ENCODE results near the gene FBXW2. TPM values are rescaled to one million over a fixed set of nuclear protein-coding genes. Genes with fewer than 3 reads are reported as not detected.

Gene FBXW2
- total and polyA plus RNA-seq, 12 donors, result 9.2 to 86.8 (median 48.0) TPM

DNA sequence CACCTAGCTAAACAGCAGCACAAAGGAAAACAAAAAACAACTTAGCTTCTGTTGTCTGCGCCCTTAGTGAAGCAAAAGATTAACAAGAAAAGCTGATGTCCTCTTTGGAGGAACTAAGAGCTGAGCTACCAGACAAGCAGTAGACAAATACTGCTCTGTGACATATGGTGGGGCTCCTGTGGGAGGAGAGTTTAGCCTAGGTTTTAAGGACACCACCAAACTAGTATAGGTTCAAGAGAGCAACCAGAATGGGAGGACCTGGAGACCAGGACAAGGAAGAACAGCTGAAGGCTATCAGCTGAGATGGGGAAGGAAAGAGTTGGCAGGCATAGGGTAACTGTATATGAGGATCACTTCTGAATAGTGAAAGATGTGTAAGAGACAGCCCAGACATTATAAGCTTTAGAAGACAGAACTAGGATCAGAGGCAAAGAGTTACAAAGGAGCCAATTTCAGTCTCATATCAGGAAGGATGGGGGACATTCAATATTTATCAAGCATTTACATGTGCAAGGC is 27.2 kb downstream of the FBXW2 start:
- Histone ChIP-seq H3K9me3 (replicated peaks in 1 of 3) (no peaks in the 10 kb centered on the region), H3K4me1 (replicated peaks in 1 of 2) (peaks cover 8 to 11% of the 10 kb centered on the region in 2 donors), H3K27me3 (no peaks in the 10 kb centered on the region), H3K27ac (no peak overlapping the region), H3K4me3 (no peak overlapping the region), H3K36me3 (replicated peaks in 1 of 2) (peaks cover 0 to 76% of the 10 kb centered on the region in 2 donors)
- no peak for DNase-seq
- 96 to 100% (median 98%) methylated on average over 1 of the region's 1 CpG for WGBS, 4 donors
- intact Hi-C loops (cut with DNase I), result loop anchor here in 1 of 2 donors (10.0 kb wide), 1 partner anchor 289 kb away; the partner anchor contains the start of gene C5
- no peak for TF ChIP-seq POLR2A (IDR thresholded peaks at IDR 0.05)
- TF ChIP-seq, protein P1, sequence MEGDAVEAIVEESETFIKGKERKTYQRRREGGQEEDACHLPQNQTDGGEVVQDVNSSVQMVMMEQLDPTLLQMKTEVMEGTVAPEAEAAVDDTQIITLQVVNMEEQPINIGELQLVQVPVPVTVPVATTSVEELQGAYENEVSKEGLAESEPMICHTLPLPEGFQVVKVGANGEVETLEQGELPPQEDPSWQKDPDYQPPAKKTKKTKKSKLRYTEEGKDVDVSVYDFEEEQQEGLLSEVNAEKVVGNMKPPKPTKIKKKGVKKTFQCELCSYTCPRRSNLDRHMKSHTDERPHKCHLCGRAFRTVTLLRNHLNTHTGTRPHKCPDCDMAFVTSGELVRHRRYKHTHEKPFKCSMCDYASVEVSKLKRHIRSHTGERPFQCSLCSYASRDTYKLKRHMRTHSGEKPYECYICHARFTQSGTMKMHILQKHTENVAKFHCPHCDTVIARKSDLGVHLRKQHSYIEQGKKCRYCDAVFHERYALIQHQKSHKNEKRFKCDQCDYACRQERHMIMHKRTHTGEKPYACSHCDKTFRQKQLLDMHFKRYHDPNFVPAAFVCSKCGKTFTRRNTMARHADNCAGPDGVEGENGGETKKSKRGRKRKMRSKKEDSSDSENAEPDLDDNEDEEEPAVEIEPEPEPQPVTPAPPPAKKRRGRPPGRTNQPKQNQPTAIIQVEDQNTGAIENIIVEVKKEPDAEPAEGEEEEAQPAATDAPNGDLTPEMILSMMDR (IDR thresholded peaks at IDR 0.05), result no peak

DNA sequence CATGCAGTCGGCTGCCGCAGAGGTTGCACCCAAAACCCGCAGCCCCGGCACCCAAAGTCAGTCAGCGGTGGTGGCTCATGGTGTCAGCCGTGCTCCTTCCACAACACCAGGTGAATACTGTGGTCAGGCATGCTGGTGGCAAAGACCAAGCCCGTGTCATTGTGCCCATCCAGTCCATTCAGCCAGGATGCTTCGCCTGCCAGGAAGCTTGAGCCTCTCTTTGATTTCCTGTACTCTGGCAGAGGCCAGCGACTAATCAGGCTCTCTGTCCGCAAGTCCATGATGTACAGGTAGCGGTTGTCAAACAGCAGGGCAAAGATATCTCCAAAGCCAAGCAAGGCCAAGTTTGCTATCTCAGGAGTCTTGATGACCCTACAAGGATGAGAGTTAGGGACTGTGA is 28.7 kb downstream of the FBXW2 start:
- no peak overlapping the region for H3K4me3 ChIP-seq
- no peaks in the 10 kb centered on the region for H3K27me3 ChIP-seq
- H3K36me3 ChIP-seq (replicated peaks in 1 of 2), result peaks cover 0 to 63% of the 10 kb centered on the region in 2 donors
- H3K27ac ChIP-seq, result no peak overlapping the region
- intact Hi-C loops (cut with DNase I), result loop anchor here in 1 of 2 donors (10.0 kb wide), 1 partner anchor 290 kb away; the partner anchor contains the start of gene C5
- H3K4me1 ChIP-seq (replicated peaks in 1 of 2), result peaks cover 7 to 11% of the 10 kb centered on the region in 2 donors
- H3K9me3 ChIP-seq (replicated peaks in 1 of 3), result no peaks in the 10 kb centered on the region
- DNase-seq, result no peak
- 91 to 97% (median 93%) methylated on average over 5 to 11 of the region's 11 CpGs for WGBS, 4 donors
- TF ChIP-seq POLR2A (IDR thresholded peaks at IDR 0.05), result no peak
- TF ChIP-seq, protein P1 (IDR thresholded peaks at IDR 0.05), result no peak

DNA sequence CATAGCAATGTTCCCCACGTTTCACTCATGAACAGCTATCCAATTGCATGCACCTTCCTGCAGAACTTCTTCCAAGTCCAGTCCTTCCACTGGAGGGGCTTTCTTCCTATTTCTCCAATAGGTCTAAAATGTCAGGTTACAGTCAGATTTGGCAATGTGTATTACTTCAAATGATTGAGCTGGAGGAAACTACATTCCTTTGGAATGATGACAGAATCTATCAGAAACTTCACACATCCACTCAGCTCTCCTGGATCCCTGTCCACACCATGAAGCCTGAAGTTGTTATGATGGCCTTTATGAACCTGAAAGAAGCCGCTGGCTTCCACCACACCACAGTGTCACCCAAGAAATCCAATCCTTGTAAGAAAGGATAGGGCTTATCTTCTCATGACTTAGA is 32.2 kb downstream of the FBXW2 start:
- Histone ChIP-seq H3K4me3 (no peak overlapping the region), H3K9me3 (replicated peaks in 1 of 3) (no peaks in the 10 kb centered on the region), H3K36me3 (replicated peaks in 1 of 2) (peaks cover 0 to 43% of the 10 kb centered on the region in 2 donors), H3K27ac (no peak overlapping the region), H3K4me1 (replicated peaks in 1 of 2) (peaks cover 0 to 10% of the 10 kb centered on the region in 2 donors), H3K27me3 (no peaks in the 10 kb centered on the region)
- 78 to 88% (median 83%) methylated on average over 2 of the region's 2 CpGs for WGBS, 4 donors
- intact Hi-C loops (cut with DNase I), result loop anchor here in 1 of 2 donors (10.0 kb wide), 1 partner anchor 294 kb away; the partner anchor contains the start of gene C5
- TF ChIP-seq POLR2A (IDR thresholded peaks at IDR 0.05), result no peak
- TF ChIP-seq, protein P1 (IDR thresholded peaks at IDR 0.05), result no peak
- no peak for DNase-seq

DNA sequence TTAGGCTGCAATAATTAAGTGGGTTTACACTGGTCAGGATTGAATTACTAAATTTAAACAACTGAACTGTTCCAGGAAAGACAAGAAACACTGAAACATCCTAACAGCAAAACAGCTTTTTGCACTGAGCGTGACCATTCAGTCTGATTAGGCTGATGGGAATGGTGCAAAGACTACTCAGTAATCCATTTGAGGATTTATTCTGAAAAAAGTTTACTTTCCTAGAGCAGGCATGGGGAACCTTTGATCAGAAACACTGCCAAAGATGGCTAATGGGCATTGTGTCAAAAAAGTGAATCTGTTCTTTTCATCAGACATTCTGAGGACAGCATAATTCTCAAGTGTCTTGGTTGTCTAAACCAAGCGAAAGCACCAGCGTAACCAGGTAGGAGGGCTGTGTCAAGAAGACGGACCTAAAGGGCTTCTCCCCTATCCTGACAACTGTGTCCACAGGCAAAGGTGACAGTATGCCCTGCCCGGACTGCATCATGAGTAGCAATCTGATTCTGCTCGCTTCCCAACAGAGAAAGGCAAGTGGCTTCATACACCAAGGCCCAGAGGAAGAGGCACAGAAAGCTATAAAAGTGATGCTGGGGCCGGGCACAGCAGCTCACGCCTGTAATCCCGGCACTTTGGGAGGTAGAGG is 33.3 kb downstream of the FBXW2 start:
- H3K27me3 ChIP-seq, result no peaks in the 10 kb centered on the region
- H3K4me1 ChIP-seq (replicated peaks in 1 of 2), result peaks cover 0 to 10% of the 10 kb centered on the region in 2 donors
- no peaks in the 10 kb centered on the region for H3K9me3 ChIP-seq (replicated peaks in 1 of 3)
- intact Hi-C loops (cut with DNase I), result loop anchor here (5.0 to 10.0 kb wide), 3 partner anchors 175 to 302 kb away; partner anchors contain the start of gene C5 (in 1 of the 2)
- TF ChIP-seq, protein P1 (IDR thresholded peaks at IDR 0.05), result no peak
- no peak for TF ChIP-seq POLR2A (IDR thresholded peaks at IDR 0.05)
- no peak overlapping the region for H3K4me3 ChIP-seq
- H3K27ac ChIP-seq, result no peak overlapping the region
- 93 to 97% (median 95%) methylated on average over 7 to 9 of the region's 9 CpGs for WGBS, 4 donors
- DNase-seq, result no peak
- H3K36me3 ChIP-seq (replicated peaks in 1 of 2), result peaks cover 0 to 40% of the 10 kb centered on the region in 2 donors

All from adrenal gland (tissue), 12 donors.